Transverse colon (tissue), 4 donors: Measurements from ENCODE around the gene AADAC. TPM values are rescaled to one million over a fixed set of nuclear protein-coding genes. Genes with fewer than 3 reads are reported as not detected.
"Not testable (repeated sequence)": the region's sequence is repeated elsewhere in the genome, so short reads cannot be mapped to it uniquely, and the experiment has no call there.

ENCODE experiments used
- DNase-seq: peaks from one replicate; pipeline ENCODE4 v3.0.0-alpha.2; 2019
- H3K27ac ChIP-seq, 4 donors: fragments of 200-600 bp; sonication (generic); 2 replicates each; pipeline ENCODE4 v1.5.1; 2016 to 2018; ENCODE audit warnings: inconsistent platforms in 4 of 4
- H3K27me3 ChIP-seq: fragments of 200-600 bp; sonication (generic); 2 replicates; pipeline ENCODE4 v1.5.1; 2017; ENCODE audit warnings: inconsistent platforms
- H3K36me3 ChIP-seq, 4 donors: fragments of 200-600 bp; sonication (generic); 2 replicates each; pipeline ENCODE4 v1.5.1; 2017 to 2019; ENCODE audit warnings: inconsistent platforms in 4 of 4
- H3K4me1 ChIP-seq, 4 donors: fragments of 200-600 bp; sonication (generic); 2 replicates each; pipeline ENCODE4 v1.5.1; 2017 to 2020; ENCODE audit warnings: inconsistent platforms in 4 of 4
- H3K4me3 ChIP-seq, 4 donors: fragments of 200-600 bp; sonication (generic); 1 replicate in 1 of 4; 2 replicates in 3 of 4; pipeline versions ENCODE4 v1.5.1 to v1.6.1; 2017 to 2019; ENCODE audit warnings: inconsistent platforms in 4 of 4
- H3K9me3 ChIP-seq, 2 donors: fragments of 200-600 bp; sonication (generic); 2 replicates each; pipeline ENCODE4 v1.5.1; 2017 to 2019; ENCODE audit warnings: inconsistent platforms in 2 of 2
- CTCF ChIP-seq, 5 experiments: fragments of 200-600 bp in 3 of 5; fragments of 450-650 bp in 2 of 5; sonication (generic) in 3 of 5; IDR thresholded peaks; 1 replicate in 2 of 5; 2 replicates in 3 of 5; pipeline ENCODE4 v1.5.1; 2016 to 2017; ENCODE audit warnings: antibody characterized with exemption in 5 of 5, inconsistent platforms in 3 of 5, mild to moderate bottlenecking in 2 of 5, moderate library complexity in 1 of 5
- EP300 ChIP-seq: sonication (generic); formaldehyde crosslinking; IDR thresholded peaks from one replicate; pipeline ENCODE4 v1.6.1; 2017; ENCODE audit warnings: antibody characterized with exemption, low read depth
- POLR2A ChIP-seq: fragments of 450-650 bp; IDR thresholded peaks from one replicate; pipeline ENCODE4 v1.6.1; 2016; ENCODE audit warnings: antibody characterized with exemption, mild to moderate bottlenecking, moderate library complexity
- POLR2AphosphoS5 ChIP-seq, 3 donors: sonication (generic); formaldehyde crosslinking; IDR thresholded peaks; one replicate each; pipeline ENCODE4 v1.6.1; 2016; ENCODE audit warnings: antibody characterized with exemption in 3 of 3
- WGBS, 2 donors: methylation state at CpG; one replicate each; pipeline ENCODE4 v1.1.5; 2018; ENCODE audit warnings: low coverage in 1 of 2; 5-methylcytosine and 5-hydroxymethylcytosine counted together
- in situ Hi-C, 4 donors: fragments of 200-750 bp; cut with MboI; loops; one replicate each; pipeline versions ENCODE4 v1.15.0 to v1.15.1; 2017; ENCODE audit warnings: low sequenced_read_pairs in 3 of 4, low pct_ligation_motif_present in 1 of 4, low pct_unique_long_range_greater_than_20kb in 1 of 4
- intact Hi-C: fragments of 100-400 bp; cut with DNase I; formaldehyde crosslinking; loops from one replicate; pipeline ENCODE4 v1.15.1; 2023; ENCODE audit warnings: low total_unique reads
- total RNA-seq, 4 donors: library from RNA; depleted of rRNA; stranded (reverse); fragments of >200 nt; gene quantifications; one replicate each; pipeline ENCODE4 v1.1.0, GENCODE V29; 2016

Gene AADAC
- total RNA-seq, 4 donors from 2014 or later = 0.95 TPM; not detected in 3

- in situ Hi-C loops = no loop called here
- Histone ChIP-seq H3K36me3 (no peaks in the 10 kb centered on the region), H3K4me1 (no peaks in the 10 kb centered on the region), H3K27ac (no peak overlapping the region), H3K9me3 (no peaks in the 10 kb centered on the region), H3K27me3 (no peaks in the 10 kb centered on the region), H3K4me3 (no peak overlapping the region)
- no peak for TF ChIP-seq CTCF (IDR thresholded peaks at IDR 0.05)
- TF ChIP-seq POLR2A = no peak
- WGBS, 2 donors = 89 to 94% methylated on average over 7 to 15 of the region's 15 CpGs
- intact Hi-C loops = no loop called here
- DNase-seq = no peak
Measured at GRCh38 chr3:151806838-151807237, 7.1 kb upstream of the AADAC start.

GRCh38 chr3:151808926-151809325 is 5.0 kb upstream of the AADAC start:
- H3K4me1 ChIP-seq, H3K27ac ChIP-seq, H3K9me3 ChIP-seq, in situ Hi-C loops, DNase-seq, H3K27me3 ChIP-seq, intact Hi-C loops, H3K4me3 ChIP-seq, H3K36me3 ChIP-seq: not testable (repeated sequence)
- 63 to 73% methylated on average over 3 of the region's 3 CpGs for WGBS, 2 donors

- Histone ChIP-seq H3K4me1 (peaks cover 0 to 10% (median 4%) of the 10 kb centered on the region in 4 donors), H3K36me3 (no peaks in the 10 kb centered on the region), H3K4me3 (no peak overlapping the region), H3K27ac (no peak overlapping the region), H3K27me3 (no peaks in the 10 kb centered on the region), H3K9me3 (no peaks in the 10 kb centered on the region)
- TF ChIP-seq EP300 (no peak), POLR2AphosphoS5 (IDR thresholded peaks at IDR 0.05) (no peak), CTCF (IDR thresholded peaks at IDR 0.05) (no peak), POLR2A (no peak)
- 77 to 81% methylated on average over 2 of the region's 2 CpGs for WGBS, 2 donors
- DNase-seq = no peak
- intact Hi-C loops = no loop called here
- in situ Hi-C loops = no loop called here
Measured at GRCh38 chr3:151811474-151811873, 2.4 kb upstream of the AADAC start.

- in situ Hi-C loops = no loop called here
- WGBS, 2 donors = 81 to 91% methylated on average over 2 to 3 of the region's 3 CpGs
- Histone ChIP-seq H3K4me3 (no peak overlapping the region), H3K36me3 (no peaks in the 10 kb centered on the region), H3K9me3 (no peaks in the 10 kb centered on the region), H3K27ac (no peak overlapping the region), H3K27me3 (no peaks in the 10 kb centered on the region), H3K4me1 (peaks cover 0 to 10% (median 4%) of the 10 kb centered on the region in 4 donors)
- intact Hi-C loops = no loop called here
- no peak for DNase-seq
- TF ChIP-seq CTCF (IDR thresholded peaks at IDR 0.05) = no peak
- no peak for TF ChIP-seq POLR2A
- TF ChIP-seq POLR2AphosphoS5 (IDR thresholded peaks at IDR 0.05) = no peak
- TF ChIP-seq EP300 = no peak
Measured at GRCh38 chr3:151814588-151814987, 672 bp downstream of the AADAC start.

- DNase-seq = peak; percentile 14
- Histone ChIP-seq H3K27ac (peak overlapping the region in 1 of 4 donors; percentile 53), H3K4me1 (peaks cover 0 to 10% (median 4%) of the 10 kb centered on the region in 4 donors), H3K9me3 (no peaks in the 10 kb centered on the region), H3K27me3 (no peaks in the 10 kb centered on the region), H3K36me3 (no peaks in the 10 kb centered on the region), H3K4me3 (no peak overlapping the region)
- 25 to 33% methylated on average over 3 of the region's 3 CpGs for WGBS, 2 donors
- intact Hi-C loops (no loop called here), in situ Hi-C loops (no loop called here)
- TF ChIP-seq CTCF (IDR thresholded peaks at IDR 0.05) = no peak
- no peak for TF ChIP-seq POLR2AphosphoS5 (IDR thresholded peaks at IDR 0.05)
- TF ChIP-seq EP300 = no peak
- no peak for TF ChIP-seq POLR2A
Measured at GRCh38 chr3:151816091-151816604, 2.2 kb downstream of the AADAC start.
